ENCODE measurements around the gene PRKCE. TPM values are rescaled to one million over a fixed set of nuclear protein-coding genes. Genes with fewer than 3 reads are reported as not detected.

PRKCE gene
- total RNA-seq, 1 experiment from 2014 or later: 1.3 TPM

DNA sequence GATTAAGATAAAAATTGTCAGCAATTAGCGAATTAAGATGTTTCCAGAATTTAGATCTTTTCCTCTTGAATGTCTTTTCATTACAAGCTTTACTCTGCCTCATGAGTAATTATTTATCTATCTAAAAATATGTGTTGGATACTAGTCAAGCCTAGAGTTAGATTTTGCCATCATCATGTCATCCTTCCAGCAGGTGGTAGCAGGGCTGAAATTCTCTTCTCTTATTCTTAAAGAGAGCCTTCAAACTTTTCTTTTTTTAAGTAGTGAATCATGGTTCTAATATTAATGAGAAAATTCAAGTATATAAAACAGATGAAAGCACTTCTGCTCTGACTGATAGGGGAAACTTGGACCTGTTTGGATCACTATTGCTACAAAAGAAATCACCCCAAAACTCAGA lies 405.1 kb downstream of the PRKCE start:
- H3K27ac Mint-ChIP-seq: no peak overlapping the region; a peak in 1 of 7 replicates
- H3K36me3 Mint-ChIP-seq (ENCODE audit: insufficient read depth in 1 of 3, low read depth in 3 of 3): no peaks in the 10 kb centered on the region; a peak in 1 of 7 replicates
- H2BK20ac ChIP-seq (ENCODE audit: low read depth, low read length, poor library complexity, severe bottlenecking): no peak overlapping the region
- WGBS (ENCODE audit: extremely low coverage, insufficient read length, low lambda C conversion rate): no CpG with 5 or more reads among the region's 1 CpG
- H4K5ac ChIP-seq (ENCODE audit: insufficient read length, low read depth, low read length): no peak overlapping the region
- H3K27ac ChIP-seq (ENCODE audit: insufficient read length, low read depth, low read length): no peak overlapping the region
- no peaks in the 10 kb centered on the region for H3K27me3 ChIP-seq (ENCODE audit: insufficient read depth, low read length)
- H3K79me1 ChIP-seq (ENCODE audit: insufficient read depth, low read depth, low read length, poor library complexity, severe bottlenecking): no peaks in the 10 kb centered on the region
- H3K9me3 Mint-ChIP-seq: no peaks in the 10 kb centered on the region; a peak in 2 of 5 replicates
- H3K9ac ChIP-seq (ENCODE audit: extremely low read depth, insufficient read length, low read length): no peak overlapping the region
- no peak overlapping the region for H3K4me2 ChIP-seq (ENCODE audit: insufficient read depth, insufficient read length, low read length)
- H3T11ph ChIP-seq (ENCODE audit: low read length): no peak overlapping the region
- no peak overlapping the region for H2BK15ac ChIP-seq (ENCODE audit: low read depth, low read length)
- no peaks in the 10 kb centered on the region for H3K4me1 ChIP-seq (ENCODE audit: insufficient read depth, low read length)
- H3K79me2 ChIP-seq (ENCODE audit: insufficient read depth, low read length): no peaks in the 10 kb centered on the region
- no peak overlapping the region for H2BK120ac ChIP-seq (ENCODE audit: low read depth, low read length, poor library complexity, severe bottlenecking)
- H3K4me3 Mint-ChIP-seq: no peak overlapping the region
- H3K23me2 ChIP-seq (ENCODE audit: insufficient read length, low read depth, low read length, poor library complexity, severe bottlenecking): no peaks in the 10 kb centered on the region
- H2BK12ac ChIP-seq (ENCODE audit: insufficient read length, low read depth, low read length): no peak overlapping the region
- H3K4me1 Mint-ChIP-seq: peaks cover 2 to 3% of the 10 kb centered on the region in 2 experiments; a peak in 1 of 4 replicates
- H3K27me3 Mint-ChIP-seq (ENCODE audit: low read depth): peaks cover 3% of the 10 kb centered on the region; the same call in 1 of the 2 replicates
- TF ChIP-seq, protein P1, sequence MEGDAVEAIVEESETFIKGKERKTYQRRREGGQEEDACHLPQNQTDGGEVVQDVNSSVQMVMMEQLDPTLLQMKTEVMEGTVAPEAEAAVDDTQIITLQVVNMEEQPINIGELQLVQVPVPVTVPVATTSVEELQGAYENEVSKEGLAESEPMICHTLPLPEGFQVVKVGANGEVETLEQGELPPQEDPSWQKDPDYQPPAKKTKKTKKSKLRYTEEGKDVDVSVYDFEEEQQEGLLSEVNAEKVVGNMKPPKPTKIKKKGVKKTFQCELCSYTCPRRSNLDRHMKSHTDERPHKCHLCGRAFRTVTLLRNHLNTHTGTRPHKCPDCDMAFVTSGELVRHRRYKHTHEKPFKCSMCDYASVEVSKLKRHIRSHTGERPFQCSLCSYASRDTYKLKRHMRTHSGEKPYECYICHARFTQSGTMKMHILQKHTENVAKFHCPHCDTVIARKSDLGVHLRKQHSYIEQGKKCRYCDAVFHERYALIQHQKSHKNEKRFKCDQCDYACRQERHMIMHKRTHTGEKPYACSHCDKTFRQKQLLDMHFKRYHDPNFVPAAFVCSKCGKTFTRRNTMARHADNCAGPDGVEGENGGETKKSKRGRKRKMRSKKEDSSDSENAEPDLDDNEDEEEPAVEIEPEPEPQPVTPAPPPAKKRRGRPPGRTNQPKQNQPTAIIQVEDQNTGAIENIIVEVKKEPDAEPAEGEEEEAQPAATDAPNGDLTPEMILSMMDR (conservative IDR thresholded peaks at IDR 0.05): no peak
- H4K8ac ChIP-seq (replicated peaks; ENCODE audit: insufficient read length, low read depth, low read length): no peak overlapping the region
- H2AK5ac ChIP-seq (ENCODE audit: insufficient read length, low read length): no peak overlapping the region
- H3K56ac ChIP-seq (ENCODE audit: insufficient read length, low read depth, low read length): no peak overlapping the region
- DNase-seq: no peak
- H3K9me3 ChIP-seq (ENCODE audit: control insufficient read depth, low read depth, low read length): no peaks in the 10 kb centered on the region
- H4K20me1 ChIP-seq (ENCODE audit: control insufficient read depth, insufficient read depth, insufficient read length): no peaks in the 10 kb centered on the region
- no peak overlapping the region for H2AFZ ChIP-seq (ENCODE audit: low read length)
- H3K23ac ChIP-seq (ENCODE audit: insufficient read length, low read depth, low read length): no peak overlapping the region
- H3K18ac ChIP-seq (ENCODE audit: insufficient read length, low read depth, low read length): no peak overlapping the region
- no peak overlapping the region for H3K14ac ChIP-seq (ENCODE audit: insufficient read depth, low read length)
- H3K4ac ChIP-seq (ENCODE audit: low read depth, low read length): no peak overlapping the region
- H4K91ac ChIP-seq (ENCODE audit: insufficient read length, low read depth, low read length): no peak overlapping the region
- no peak overlapping the region for H2BK5ac ChIP-seq (ENCODE audit: insufficient read length, low read length)
